T-helper 17 cell (primary cell): ENCODE results near the gene YY2. TPM values are rescaled to one million over a fixed set of nuclear protein-coding genes. Genes with fewer than 3 reads are reported as not detected.
A peak's percentile ranks its signal among the peaks of the same experiment; 100 is the strongest.
"Not testable (repeated sequence)": the region's sequence is repeated elsewhere in the genome, so short reads cannot be mapped to it uniquely, and the experiment has no call there.

Experiments
- ATAC-seq: fragments of 150-1000 bp; cut with Tn5 transposase; 2 replicates; pipeline ENCODE4 v1.10.0; 2021; ENCODE audit warnings: mild to moderate bottlenecking, moderate library complexity
- DNase-seq, 3 donors: peaks; one replicate each; pipeline versions ENCODE4 v3.0.0 to v3.0.0-alpha.2; 2020 to 2021
- H3K9me3 ChIP-seq: one replicate; pipeline ENCODE4 v1.7.0; 2013; ENCODE audit warnings: low read length, mild to moderate bottlenecking; ENCODE audit not compliant: control insufficient read depth, poor library complexity, severe bottlenecking
- H3K27ac Mint-ChIP-seq: one replicate; pipeline ENCODE4 v1.8.0; 2022; ENCODE audit warnings: mild to moderate bottlenecking, moderate library complexity, mixed read lengths
- H3K27me3 Mint-ChIP-seq: one replicate; pipeline ENCODE4 v1.8.0; 2022; ENCODE audit warnings: mixed read lengths
- H3K36me3 Mint-ChIP-seq: one replicate; pipeline ENCODE4 v1.8.0; 2022; ENCODE audit warnings: low read depth, mixed read lengths
- H3K4me1 Mint-ChIP-seq: one replicate; pipeline ENCODE4 v1.8.0; 2022; ENCODE audit warnings: mild to moderate bottlenecking, mixed read lengths
- H3K4me3 Mint-ChIP-seq: one replicate; pipeline ENCODE4 v1.8.0; 2022; ENCODE audit warnings: mild to moderate bottlenecking, moderate library complexity, mixed read lengths
- total RNA-seq, 4 donors: library from RNA in 2 of 4; stranded (reverse) in 2 of 4; gene quantifications; one replicate each; pipeline ENCODE4 v1.2.3 and lab custom pipeline; 2022 to 2026

YY2 gene
- total RNA-seq (1 to 10 TPM in 1 of 2 donors, under 1 TPM in 1; 0.68 to 1.0 TPM), total RNA-seq (lab: John Stamatoyannopoulos, UW) (0.35 to 0.45 reads per million in 2 donors)

GRCh38 chrX:21855937-21856415 lies at the start of gene YY2:
Gene YY2 (plus strand): TSS chrX:21855987. CDS start chrX:21856485, 498 bp downstream.
- no peaks in the 10 kb centered on the region for H3K27me3 Mint-ChIP-seq
- no peak within 1 kb of the TSS for H3K27ac Mint-ChIP-seq
- DNase-seq (no peak), ATAC-seq (no peak)
- H3K36me3 Mint-ChIP-seq: no peaks in the 10 kb centered on the region
- H3K4me3 Mint-ChIP-seq: no peak within 1 kb of the TSS
- no peaks in the 10 kb centered on the region for H3K9me3 ChIP-seq
- H3K4me1 Mint-ChIP-seq: no peaks in the 10 kb centered on the region

GRCh38 chrX:21806691-21807090 lies 49.1 kb upstream of the YY2 start:
- no peak overlapping the region for H3K4me3 Mint-ChIP-seq
- no peaks in the 10 kb centered on the region for H3K27me3 Mint-ChIP-seq
- no peak for ATAC-seq
- H3K36me3 Mint-ChIP-seq: no peaks in the 10 kb centered on the region
- H3K27ac Mint-ChIP-seq: no peak overlapping the region
- no peaks in the 10 kb centered on the region for H3K9me3 ChIP-seq
- no peaks in the 10 kb centered on the region for H3K4me1 Mint-ChIP-seq
- no peak for DNase-seq

GRCh38 chrX:21811832-21812231 lies 44.0 kb upstream of the YY2 start:
- H3K27me3 Mint-ChIP-seq: no peaks in the 10 kb centered on the region
- no peak for DNase-seq
- H3K4me1 Mint-ChIP-seq: no peaks in the 10 kb centered on the region
- no peaks in the 10 kb centered on the region for H3K9me3 ChIP-seq
- no peak overlapping the region for H3K4me3 Mint-ChIP-seq
- no peak overlapping the region for H3K27ac Mint-ChIP-seq
- ATAC-seq: no peak
- no peaks in the 10 kb centered on the region for H3K36me3 Mint-ChIP-seq

- no peaks in the 10 kb centered on the region for H3K36me3 Mint-ChIP-seq
- H3K4me1 Mint-ChIP-seq: no peaks in the 10 kb centered on the region
- no peaks in the 10 kb centered on the region for H3K27me3 Mint-ChIP-seq
- DNase-seq (no peak), ATAC-seq (no peak)
- H3K9me3 ChIP-seq: no peaks in the 10 kb centered on the region
- H3K27ac Mint-ChIP-seq: no peak overlapping the region
- no peak overlapping the region for H3K4me3 Mint-ChIP-seq
Measured at GRCh38 chrX:21812628-21813027, 43.2 kb upstream of the YY2 start.

GRCh38 chrX:21813612-21814368 lies 42.0 kb upstream of the YY2 start:
- H3K4me3 Mint-ChIP-seq: no peak overlapping the region
- H3K27ac Mint-ChIP-seq: no peak overlapping the region
- no peaks in the 10 kb centered on the region for H3K9me3 ChIP-seq
- no peaks in the 10 kb centered on the region for H3K4me1 Mint-ChIP-seq
- no peaks in the 10 kb centered on the region for H3K36me3 Mint-ChIP-seq
- H3K27me3 Mint-ChIP-seq: no peaks in the 10 kb centered on the region
- DNase-seq (no peak), ATAC-seq (no peak)

GRCh38 chrX:21816136-21816535 lies 39.7 kb upstream of the YY2 start:
- H3K27me3 Mint-ChIP-seq: no peaks in the 10 kb centered on the region
- ATAC-seq (no peak), DNase-seq (no peak)
- H3K9me3 ChIP-seq: no peaks in the 10 kb centered on the region
- no peaks in the 10 kb centered on the region for H3K36me3 Mint-ChIP-seq
- H3K4me1 Mint-ChIP-seq: no peaks in the 10 kb centered on the region
- no peak overlapping the region for H3K27ac Mint-ChIP-seq
- H3K4me3 Mint-ChIP-seq: no peak overlapping the region

- H3K9me3 ChIP-seq, H3K27ac Mint-ChIP-seq, ATAC-seq, H3K4me3 Mint-ChIP-seq, DNase-seq, H3K36me3 Mint-ChIP-seq, H3K4me1 Mint-ChIP-seq, H3K27me3 Mint-ChIP-seq: not testable (repeated sequence)
Measured at GRCh38 chrX:21820170-21820569, 35.6 kb upstream of the YY2 start.

- H3K4me1 Mint-ChIP-seq: no peaks in the 10 kb centered on the region
Measured at GRCh38 chrX:21821875-21822274, 33.9 kb upstream of the YY2 start.

GRCh38 chrX:21831496-21831895 lies 24.3 kb upstream of the YY2 start:
- no peaks in the 10 kb centered on the region for H3K9me3 ChIP-seq
- Mint-ChIP-seq H3K4me3 (no peak overlapping the region), H3K27me3 (no peaks in the 10 kb centered on the region), H3K36me3 (no peaks in the 10 kb centered on the region), H3K27ac (no peak overlapping the region), H3K4me1 (no peaks in the 10 kb centered on the region)
- ATAC-seq: no peak
- no peak for DNase-seq

More at GRCh38 chrX:21821875-21822274, 33.9 kb upstream of the YY2 start:
- no peak for DNase-seq
- H3K4me3 Mint-ChIP-seq: no peak overlapping the region
- H3K36me3 Mint-ChIP-seq: no peaks in the 10 kb centered on the region
- H3K9me3 ChIP-seq: no peaks in the 10 kb centered on the region
- ATAC-seq: no peak
- H3K27ac Mint-ChIP-seq: no peak overlapping the region
- H3K27me3 Mint-ChIP-seq: no peaks in the 10 kb centered on the region

GRCh38 chrX:21837056-21837455 lies 18.7 kb upstream of the YY2 start:
- H3K27me3 Mint-ChIP-seq: no peaks in the 10 kb centered on the region
- H3K36me3 Mint-ChIP-seq: no peaks in the 10 kb centered on the region
- no peak overlapping the region for H3K27ac Mint-ChIP-seq
- no peak for ATAC-seq
- no peak overlapping the region for H3K4me3 Mint-ChIP-seq
- peaks cover 4% of the 10 kb centered on the region for H3K4me1 Mint-ChIP-seq
- no peak for DNase-seq
- H3K9me3 ChIP-seq: no peaks in the 10 kb centered on the region

GRCh38 chrX:21838937-21839333 lies 16.9 kb upstream of the YY2 start:
- Mint-ChIP-seq H3K27me3 (no peaks in the 10 kb centered on the region), H3K27ac (peak overlapping the region; percentile 85), H3K4me3 (peak overlapping the region; percentile 90), H3K36me3 (no peaks in the 10 kb centered on the region), H3K4me1 (peaks cover 4% of the 10 kb centered on the region)
- no peaks in the 10 kb centered on the region for H3K9me3 ChIP-seq
- ATAC-seq (peak; percentile 24), DNase-seq (no peak)

- peak within 1 kb of the TSS; percentile 85 for H3K27ac Mint-ChIP-seq
- peak within 1 kb of the TSS; percentile 90 for H3K4me3 Mint-ChIP-seq
- peak; percentile 95 for ATAC-seq
- H3K27me3 Mint-ChIP-seq: no peaks in the 10 kb centered on the region
- DNase-seq: peak; percentile 54 to 66 (median 59)
- H3K9me3 ChIP-seq: no peaks in the 10 kb centered on the region
- no peaks in the 10 kb centered on the region for H3K36me3 Mint-ChIP-seq
- peaks cover 4% of the 10 kb centered on the region for H3K4me1 Mint-ChIP-seq
Measured at GRCh38 chrX:21839334-21840192, 16.2 kb upstream of the YY2 start, which contains the start of gene MBTPS2. Gene MBTPS2 (plus strand): TSS chrX:21839617. CDS start chrX:21839735, 118 bp downstream.

GRCh38 chrX:21840193-21840545 lies 15.6 kb upstream of the YY2 start:
- Mint-ChIP-seq H3K36me3 (no peaks in the 10 kb centered on the region), H3K27me3 (no peaks in the 10 kb centered on the region), H3K27ac (peak overlapping the region; percentile 85), H3K4me1 (peaks cover 4% of the 10 kb centered on the region), H3K4me3 (peak overlapping the region; percentile 90)
- no peak for DNase-seq
- no peak for ATAC-seq
- H3K9me3 ChIP-seq: no peaks in the 10 kb centered on the region
